HG02973 (cell line): ENCODE data around the gene EMP3.
"Not testable (repeated sequence)": the region's sequence is repeated elsewhere in the genome, so short reads cannot be mapped to it uniquely, and the experiment has no call there.

Experiments used
- ATAC-seq: cut with Tn5 transposase; IDR thresholded peaks from one replicate; pipeline ENCODE4 v1.9.1; 2021; ENCODE audit warnings: moderate library complexity; ENCODE audit not compliant: unreplicated experiment

EMP3 gene

DNA sequence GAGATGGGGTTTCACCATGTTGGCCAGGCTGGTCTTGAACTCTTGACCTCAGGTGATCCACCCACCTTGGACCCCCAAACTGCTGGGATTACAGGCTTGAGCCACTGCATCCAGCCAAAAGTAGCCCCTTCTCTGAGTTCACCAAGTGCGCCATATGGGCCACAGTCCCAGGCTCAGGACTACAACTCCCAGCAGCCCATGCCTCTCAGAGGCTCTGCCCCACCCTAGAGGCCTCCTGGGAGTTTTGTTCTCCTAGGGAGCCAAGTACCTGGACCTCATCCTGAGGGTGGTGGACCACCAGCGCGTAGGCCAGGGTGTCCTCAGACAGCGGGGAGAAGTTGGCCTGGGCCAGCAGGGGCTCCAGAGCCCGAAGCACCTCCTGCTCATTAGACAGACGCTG is 19.5 kb downstream of the EMP3 start:
- no peak for ATAC-seq

DNA sequence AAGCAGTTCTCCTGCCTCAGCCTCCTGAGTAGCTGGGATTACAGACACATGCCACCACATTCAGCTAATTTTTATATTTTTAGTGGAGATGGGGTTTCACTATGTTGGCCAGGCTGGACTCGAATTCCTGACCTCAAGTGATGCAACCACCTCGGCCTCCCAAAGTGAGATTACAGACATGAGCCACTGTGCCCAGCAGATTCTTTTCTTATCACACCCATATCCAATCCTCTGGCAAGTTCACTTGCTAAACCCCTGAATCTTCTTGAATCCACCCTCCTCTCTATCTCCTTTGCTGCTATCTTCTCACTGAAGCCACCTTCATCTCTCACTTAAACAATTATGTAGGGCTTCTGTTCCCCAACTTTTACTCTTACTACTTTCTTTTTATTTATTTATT is 20.8 kb downstream of the EMP3 start:
- no peak for ATAC-seq

DNA sequence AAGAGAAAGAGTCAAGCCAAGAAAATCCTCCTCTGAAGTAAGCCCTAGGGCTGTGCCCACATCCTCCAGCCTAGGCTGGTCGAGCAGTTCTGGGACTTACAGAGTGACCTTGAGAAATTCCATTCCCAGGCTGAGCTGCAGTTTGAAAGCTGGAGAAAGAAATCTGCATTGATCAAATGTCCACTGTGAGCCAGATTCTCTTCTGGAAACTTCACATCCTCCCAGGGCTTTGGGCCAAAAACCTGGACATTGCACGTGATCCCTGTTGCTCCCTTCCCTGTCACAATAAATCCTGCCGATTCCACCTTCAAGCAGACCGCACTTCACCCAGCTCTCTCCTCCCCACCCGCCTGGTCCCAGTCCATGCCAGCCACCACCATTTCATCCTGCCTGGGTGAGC is 22.7 kb downstream of the EMP3 start:
- no peak for ATAC-seq

DNA sequence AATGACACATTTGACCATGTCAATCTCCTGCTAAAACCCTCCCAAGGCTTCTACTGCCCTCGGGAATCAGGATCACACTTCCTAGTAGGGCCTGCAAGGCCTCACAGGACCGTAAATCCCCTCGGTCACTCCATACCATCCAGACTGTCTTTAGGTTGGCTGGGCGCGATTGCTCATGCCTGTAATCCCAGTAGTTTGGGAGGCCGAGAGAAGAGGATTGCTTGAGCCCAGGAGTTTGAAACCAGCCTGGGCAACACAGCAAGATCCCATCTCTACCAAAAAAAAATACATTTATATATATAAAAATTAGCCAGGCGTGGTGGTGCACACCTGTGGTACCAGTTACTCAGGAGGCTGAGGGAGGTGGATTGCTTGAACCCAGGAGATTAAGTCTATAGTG is 23.4 kb downstream of the EMP3 start:
- ATAC-seq = no peak

DNA sequence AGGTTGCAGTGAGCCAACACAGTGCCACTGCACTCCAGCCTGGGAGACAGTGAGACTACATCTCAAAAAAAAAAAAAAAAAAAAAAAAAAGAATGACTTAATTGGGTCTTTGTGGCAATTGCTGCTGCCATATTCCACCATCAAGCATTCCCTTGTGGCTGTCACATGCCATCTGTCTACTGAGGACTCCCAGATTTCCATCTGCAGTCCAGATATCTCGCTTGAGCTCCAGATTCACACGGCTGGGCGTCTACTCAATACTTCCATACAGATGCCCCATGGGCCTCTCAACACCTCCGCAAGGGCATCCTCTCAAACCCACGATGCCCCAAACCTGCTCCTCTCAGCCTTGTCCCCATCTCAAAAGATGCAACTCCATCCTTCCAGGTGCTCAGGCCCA is 25.5 kb downstream of the EMP3 start:
- no peak for ATAC-seq

DNA sequence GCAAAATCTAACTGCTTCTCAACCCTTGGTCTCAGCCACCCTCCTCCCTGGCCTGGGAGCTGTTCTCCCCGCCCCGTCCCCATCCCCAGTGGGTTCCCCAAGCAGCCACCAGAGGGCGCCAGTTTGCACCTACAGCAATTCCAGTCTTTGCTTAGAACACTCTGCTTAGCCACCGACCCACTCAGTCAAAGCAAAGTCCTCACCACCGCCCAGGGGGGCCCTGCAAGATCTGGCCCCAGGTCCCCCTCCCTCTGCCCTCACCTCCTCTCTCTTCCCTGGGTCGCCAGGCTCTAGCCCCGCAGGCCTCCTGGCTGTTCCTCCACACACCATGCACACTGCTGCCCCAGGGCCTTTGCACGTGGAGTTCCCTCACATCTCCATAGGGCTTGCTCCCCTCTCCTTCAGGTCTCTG is 26.0 kb downstream of the EMP3 start:
- ATAC-seq = no peak

DNA sequence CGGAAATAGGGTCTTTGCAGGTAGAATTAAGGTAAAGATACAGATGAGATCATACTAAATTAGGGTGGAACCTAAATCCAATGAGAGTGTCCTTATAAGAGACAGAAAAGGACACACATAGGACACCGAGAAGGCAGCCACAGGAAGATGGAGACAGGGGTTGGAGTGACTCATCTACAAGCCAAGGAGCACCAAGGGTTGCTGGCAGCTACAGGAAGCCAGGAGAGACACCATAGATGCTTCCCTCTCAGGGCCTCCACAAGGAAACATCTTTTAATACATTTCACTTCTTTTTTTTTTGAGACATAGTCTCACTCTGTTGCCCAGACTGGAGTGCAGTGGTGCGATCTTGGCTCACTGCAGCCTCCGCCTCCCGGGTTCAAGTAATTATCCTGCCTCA is 28.3 kb downstream of the EMP3 start:
- no peak for ATAC-seq

DNA sequence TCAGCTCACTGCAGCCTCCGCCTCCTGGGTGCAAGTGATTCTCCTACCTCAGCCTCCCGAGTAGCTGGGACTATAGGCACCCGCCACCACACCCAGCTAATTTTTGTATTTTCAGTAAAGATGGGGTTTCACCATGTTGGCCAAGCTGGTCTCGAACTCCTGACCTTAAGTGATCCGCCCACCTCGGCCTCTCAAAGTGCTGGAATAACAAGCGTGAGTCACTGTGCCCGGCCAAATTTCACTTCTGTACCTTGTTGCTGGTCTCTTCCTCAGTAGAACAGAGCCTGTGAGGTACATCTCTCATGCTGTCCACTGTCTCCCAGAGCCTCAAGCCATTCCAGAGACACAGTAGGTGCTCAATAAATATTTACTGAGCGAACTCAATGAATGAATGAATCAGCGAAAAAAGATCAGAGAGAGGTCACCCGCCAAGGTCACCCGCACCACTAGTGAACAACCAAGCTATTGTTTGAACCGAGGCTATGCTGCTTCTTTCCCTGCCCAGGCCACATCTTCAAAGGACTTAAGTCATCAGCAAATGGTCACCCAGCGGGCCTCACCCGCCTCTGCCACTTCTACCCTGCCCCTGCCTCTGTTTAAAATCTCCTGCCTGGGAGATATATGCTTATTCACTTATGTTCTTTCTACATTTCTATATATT is 29.1 kb downstream of the EMP3 start:
- no peak for ATAC-seq

DNA sequence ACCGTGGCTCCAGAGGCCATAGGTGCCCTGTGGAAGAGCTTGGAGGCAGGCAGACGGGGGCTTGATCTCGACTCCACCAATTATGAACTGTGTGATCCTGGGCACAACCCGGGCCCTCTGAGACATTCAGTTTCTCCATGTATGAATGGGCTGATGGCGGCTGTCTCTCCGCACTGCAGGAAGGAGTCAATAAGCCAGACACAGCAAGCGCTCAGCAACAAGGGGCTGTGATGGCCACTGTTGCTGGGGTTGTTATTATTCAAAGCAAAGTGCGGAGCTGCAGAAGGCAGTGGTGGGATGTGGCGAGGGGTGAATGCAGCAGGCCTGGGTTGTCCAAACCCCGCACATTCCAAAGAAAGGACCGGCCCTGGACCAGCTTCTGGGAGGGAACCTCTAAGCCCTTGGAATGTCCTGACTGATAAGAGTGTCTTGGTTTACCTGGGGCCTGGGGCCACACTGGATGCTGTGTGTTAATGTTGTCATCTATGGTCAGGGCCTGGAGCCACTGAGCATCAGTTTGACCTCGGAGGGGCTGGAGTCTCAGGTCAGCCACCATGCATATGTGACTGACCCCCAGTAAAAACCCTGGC is 30.1 kb downstream of the EMP3 start:
- ATAC-seq = no peak

DNA sequence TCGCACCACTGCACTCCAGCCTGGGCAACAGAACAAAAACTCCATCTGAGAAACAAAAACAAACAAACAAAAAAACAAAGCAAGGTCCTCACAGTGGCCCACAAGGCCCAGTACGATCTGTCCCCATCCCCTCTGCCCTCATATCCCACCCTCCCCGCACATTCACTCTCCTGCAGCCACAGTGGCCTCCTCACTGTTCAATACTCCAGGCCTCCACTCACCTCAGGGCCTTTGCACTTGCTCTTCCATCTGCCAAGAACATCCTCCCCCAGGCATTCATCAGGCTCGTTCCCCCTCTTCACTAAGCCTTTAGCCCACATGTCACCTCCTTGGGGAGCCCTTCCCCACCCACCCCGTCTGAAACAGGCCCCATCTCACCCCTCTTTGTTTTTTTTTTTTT is 33.8 kb downstream of the EMP3 start:
- ATAC-seq = no peak

DNA sequence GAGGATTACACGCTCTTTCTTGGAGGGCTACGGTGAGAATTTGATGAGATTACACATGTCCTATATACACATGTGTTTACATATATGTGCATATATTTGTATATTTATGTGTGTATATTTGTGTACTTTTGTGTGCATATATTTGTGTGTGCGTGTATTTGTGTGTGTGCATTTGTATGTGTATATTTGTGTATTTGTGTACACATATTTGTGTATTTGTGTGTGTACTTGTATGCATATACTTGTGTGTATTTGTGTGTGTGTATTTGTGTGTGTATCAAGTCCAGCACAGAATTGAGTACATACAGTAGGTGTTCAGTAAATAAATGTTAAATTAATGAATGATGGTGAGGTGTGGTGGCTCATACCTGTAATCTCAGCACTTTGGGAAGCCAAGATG is 36.6 kb downstream of the EMP3 start:
- no peak for ATAC-seq

DNA sequence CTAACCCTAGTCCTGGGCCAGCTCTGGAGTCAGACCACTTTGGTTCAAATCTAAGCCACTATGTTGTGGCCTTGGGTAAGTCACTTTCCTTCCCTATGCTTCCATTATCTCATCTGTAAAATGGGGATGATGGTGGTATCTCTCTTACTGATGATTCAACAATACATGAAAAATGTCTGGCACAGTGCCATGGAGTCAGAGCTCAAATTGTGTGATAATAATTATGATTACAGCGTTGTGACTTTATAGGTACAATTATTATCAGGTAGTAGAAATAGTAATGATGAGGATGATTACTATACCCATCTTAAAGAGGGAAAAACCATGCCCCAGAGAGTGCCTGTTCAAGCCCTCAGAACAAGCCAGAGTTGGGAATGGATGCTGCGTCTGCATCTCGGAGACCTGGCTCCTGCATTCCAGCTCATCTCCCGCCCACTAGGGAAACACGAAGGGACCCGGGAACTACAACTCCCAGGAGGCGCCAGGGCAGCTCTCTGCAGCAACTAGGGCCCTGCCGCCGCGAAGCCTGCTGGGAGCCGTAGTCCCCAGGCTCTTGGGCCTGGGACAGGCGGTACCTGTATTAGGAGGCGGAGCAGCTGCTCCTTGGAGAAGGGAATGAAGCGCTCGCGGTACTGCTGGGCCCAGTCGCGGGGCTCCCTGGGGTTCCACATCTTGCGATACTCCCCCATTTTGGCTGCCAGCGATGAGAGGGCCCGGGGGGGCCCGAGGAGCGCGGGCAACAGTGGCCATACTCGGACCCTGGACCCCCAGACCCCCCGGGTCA is 37.6 kb downstream of the EMP3 start:
- ATAC-seq = peak; percentile 45

DNA sequence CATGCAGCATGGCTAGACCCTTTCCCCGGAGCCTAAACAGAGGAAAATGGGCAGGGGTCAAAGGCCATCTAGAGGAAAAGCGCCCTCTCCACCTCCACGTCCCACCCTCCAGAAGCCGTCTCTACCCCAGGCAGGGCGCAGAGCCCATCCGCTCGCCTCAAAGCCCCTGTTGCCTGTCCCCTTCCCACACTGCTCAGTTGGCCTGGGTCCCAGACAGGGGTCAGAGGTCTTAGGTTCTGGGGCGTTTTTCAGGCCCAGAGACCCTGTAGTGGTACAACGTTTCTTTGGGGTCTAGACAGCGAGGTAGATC is 38.1 kb downstream of the EMP3 start:
- ATAC-seq = peak; percentile 9

DNA sequence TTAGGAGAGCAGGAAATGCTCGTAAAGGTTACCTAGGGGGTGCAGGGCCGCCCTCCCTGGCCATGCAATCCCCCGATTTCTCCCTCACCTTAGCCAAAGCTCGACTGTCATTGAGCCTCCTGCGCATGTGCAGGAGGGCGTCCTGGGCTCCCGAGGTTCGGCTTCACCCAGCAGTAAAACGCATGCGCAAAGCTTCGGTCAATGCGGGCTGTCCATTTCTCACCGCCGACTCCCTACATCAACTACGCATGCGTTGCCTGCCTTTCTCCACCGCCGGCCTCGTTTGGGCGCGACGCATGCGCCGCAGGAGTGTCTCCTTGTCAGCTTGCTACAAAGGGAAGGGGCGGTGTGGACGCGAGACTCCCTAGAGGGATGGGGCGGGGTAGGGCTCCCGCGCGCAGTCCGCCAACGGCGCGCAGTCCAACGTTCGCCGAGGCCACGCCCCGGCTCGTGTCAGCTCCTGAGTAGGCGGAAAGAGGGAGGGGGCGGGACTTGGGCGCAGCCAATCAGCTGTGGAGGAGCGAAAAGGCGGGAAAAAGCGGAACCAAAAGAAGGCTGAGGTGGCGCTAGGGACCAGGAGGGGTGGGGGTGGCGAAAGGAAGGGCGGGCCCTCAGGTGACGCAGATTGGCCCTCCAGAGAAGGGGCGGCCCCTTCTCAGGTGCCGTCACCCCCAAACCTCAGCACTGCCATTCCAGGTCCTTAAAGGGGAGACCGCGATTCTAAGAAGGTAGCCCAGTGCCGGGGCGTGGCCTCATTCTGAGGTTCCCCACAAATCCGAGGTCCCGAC is 38.7 kb downstream of the EMP3 start, which contains the start of the genes SYNGR4 and TMEM143:
TSS of gene SYNGR4 (plus strand) at position 558 of the 788 bp plus-strand sequence. CDS start 1,476 bp downstream, outside the sequence.
TSS of gene TMEM143 (minus strand) at position 131 of the 788 bp plus-strand sequence. CDS start at position 111, 20 bp downstream.
- peak; percentile 71 for ATAC-seq

DNA sequence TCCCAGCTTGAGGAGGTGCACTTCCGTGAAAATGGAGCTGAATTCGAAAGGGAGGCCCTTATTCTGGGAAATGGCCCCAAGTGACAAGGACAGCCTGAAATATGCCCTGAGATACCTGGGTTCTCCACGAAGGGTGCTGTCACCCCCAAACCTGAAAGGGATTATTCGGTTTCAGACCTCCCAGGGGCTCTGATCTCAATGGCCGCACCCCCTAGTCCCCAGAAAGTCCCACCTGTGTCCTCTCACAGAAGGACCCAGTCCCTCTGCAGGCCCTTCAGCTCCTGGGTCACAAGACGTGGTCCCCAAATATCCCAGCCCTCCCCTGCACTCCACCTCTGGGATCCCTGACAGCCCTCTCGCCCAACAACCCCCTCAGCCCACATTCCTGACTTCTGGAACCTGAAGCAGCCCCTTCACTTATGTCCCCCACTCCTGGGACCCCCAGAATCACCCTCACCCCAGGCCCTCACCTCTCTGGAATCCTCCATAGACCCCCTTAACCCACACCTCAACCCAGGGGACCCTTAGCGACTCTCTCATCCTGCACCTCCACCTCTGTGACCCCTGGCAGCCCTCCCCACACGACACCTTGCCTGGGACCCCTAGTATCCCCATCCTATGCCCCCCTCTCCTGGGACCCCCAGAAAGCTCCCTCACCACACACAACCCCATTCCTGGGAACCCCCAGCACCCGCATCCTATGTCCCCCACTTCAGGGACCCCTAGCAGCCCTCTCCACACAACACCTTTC is 39.4 kb downstream of the EMP3 start:
- ATAC-seq = no peak

DNA sequence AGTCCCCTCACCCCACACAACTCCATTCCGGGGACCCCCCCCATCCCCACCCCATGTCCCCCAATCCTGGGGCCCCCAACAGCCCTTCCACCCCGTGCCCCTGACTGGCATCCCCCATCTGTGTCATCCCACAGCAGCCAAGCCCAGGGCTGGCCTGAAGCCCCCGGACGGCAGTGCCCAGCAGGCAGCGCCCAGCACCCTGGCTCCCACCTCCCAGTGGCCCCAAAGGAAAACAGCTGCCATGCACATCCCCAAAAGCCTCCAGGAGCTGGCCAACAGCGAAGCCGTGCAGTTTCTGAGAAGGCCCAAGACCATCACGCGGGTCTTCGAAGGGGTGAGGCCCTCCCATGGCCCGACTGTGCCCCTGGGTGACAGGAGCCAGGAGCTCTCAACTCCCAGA is 40.2 kb downstream of the EMP3 start:
- ATAC-seq = no peak

DNA sequence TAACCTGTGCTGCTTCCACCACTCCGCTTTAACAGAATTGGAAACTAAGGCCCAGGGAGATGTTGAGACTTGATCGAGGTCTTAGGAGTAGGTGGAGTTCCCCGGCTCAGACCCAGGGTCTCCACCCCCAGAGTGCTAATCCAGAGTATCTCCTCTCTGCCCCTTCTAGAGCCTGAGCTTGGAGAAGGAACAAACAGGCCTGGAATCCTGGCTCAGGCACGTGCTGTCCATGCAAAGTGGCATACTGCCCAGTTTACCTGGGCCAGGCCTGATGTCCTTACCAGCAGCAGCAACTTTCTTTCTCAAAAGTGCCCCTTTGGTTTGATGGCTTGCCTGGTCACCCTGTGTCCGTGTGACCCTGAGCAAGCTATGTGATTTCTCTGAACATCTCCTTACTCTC is 42.5 kb downstream of the EMP3 start:
- no peak for ATAC-seq

DNA sequence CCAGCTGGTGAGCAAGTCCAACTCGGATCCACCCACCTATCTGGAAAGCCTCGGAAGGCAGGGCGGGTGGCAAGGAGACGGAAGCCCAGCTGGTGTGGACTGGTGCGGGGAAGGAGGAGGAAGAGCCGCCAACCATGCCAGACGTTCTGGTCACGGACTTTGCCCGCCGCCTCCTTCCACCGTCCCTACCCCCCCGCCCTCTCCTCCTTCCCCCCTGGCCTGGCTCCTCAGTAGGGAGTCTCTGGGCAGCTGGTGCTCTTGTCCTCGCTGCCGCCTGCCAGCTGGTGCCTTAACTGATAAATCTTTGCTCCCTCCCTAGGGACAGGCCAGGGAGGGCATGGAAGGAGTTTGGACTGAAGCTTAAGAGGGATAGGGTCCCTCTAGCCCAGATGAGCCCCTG is 43.6 kb downstream of the EMP3 start:
- no peak for ATAC-seq

DNA sequence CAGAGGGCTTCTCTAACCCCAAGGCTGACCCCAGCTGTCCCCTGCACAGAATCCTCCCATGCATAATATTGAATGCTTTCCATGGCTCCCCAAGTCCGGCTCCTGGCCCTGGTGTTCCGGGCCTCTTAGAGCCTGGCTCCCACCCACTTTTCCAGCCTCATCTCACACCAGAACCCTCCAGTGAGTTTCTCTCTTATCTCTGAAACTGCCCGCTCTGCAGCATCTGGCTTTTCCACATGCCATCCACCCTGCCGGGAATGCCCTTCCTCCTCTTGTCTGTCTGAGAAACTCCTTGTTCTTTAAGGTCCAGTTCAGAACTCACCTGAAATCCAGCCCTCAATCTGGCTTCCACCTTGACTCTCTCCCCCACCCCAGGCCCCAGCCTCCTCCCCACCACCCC is 45.6 kb downstream of the EMP3 start:
- no peak for ATAC-seq

DNA sequence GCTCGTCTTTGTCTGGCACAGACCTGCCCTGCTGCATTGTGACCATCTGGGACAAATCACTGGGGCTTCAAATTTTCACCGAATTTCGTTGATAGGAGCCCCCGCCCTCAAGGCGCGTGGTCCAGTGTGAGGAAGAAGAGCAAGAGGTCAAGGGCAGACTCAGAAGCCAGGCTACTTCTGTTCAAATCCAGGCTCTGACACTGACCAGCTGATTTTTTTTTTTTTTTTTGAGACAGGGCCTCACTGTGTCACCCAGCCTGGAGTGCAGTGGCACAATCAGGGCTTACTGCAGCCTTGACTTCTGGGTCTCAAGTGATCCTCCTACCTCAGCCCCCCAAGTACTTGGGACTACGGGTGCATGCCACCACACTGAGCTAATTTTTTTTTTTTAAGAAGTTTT is 46.0 kb downstream of the EMP3 start:
- no peak for ATAC-seq

DNA sequence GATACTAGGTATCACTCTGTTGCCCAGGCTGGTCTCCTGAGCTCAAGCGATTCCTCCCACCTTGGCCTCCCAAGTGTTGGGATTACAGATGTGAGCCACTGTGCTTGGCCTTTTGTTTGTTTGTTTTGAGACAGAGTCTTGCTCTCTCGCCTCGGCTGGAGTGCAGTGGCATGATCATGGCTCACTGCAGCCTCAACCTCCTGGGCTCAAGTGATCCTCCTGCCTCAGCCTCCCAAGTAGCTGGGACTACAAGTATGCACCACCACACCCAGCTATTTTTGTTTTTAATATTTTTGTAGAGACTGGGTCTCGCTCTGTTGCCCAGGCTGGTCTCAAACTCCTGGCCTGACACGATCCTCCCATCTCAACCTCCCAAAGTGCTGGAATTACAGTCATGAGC is 46.4 kb downstream of the EMP3 start:
- not testable (repeated sequence) for ATAC-seq
